Measurements from ENCODE around the gene PRR30.

- TF ChIP-seq CTCF (IDR thresholded peaks at IDR 0.05) = no peak
- no peak for TF ChIP-seq POLR2A (IDR thresholded peaks at IDR 0.05)
These were observed 1.1 kb downstream of the PRR30 start for GRCh38 chr2:27138111-27138510.

All from right lobe of liver (tissue), 4 donors.